ENCODE results near the gene ADGRG3.
"Not testable (repeated sequence)": the region's sequence is repeated elsewhere in the genome, so short reads cannot be mapped to it uniquely, and the experiment has no call there.

ADGRG3 gene

GRCh38 chr16:57722651-57723050 lies 54.5 kb downstream of the ADGRG3 start:
- no peak for DNase-seq

GRCh38 chr16:57723170-57723569 lies 55.1 kb downstream of the ADGRG3 start:
- DNase-seq: no peak

GRCh38 chr16:57724531-57724930 lies 56.4 kb downstream of the ADGRG3 start:
- DNase-seq: no peak

- DNase-seq: no peak
Observed at GRCh38 chr16:57725151-57725550, 57.0 kb downstream of the ADGRG3 start.

GRCh38 chr16:57725554-57725953 lies 57.4 kb downstream of the ADGRG3 start:
- no peak for DNase-seq

DNA sequence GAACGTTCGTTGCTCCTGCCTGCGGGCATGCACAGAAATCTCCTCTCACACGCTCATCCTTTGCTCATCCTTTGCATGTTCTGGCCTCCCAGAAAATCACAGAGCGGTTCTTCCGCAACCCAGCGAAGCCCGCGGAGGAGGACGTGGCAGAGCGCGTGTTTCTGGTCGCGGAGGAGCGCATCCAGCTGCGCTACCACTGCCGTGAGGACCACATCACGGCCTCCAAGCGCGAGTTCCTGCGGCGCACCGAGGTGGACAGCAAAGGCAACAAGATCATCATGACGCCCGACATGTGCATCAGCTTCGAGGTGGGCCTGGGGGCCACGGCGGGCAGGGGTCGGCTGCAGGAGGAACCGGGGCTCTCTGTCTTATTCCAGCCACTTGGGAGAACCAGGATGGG lies 57.9 kb downstream of the ADGRG3 start:
- DNase-seq: no peak

DNA sequence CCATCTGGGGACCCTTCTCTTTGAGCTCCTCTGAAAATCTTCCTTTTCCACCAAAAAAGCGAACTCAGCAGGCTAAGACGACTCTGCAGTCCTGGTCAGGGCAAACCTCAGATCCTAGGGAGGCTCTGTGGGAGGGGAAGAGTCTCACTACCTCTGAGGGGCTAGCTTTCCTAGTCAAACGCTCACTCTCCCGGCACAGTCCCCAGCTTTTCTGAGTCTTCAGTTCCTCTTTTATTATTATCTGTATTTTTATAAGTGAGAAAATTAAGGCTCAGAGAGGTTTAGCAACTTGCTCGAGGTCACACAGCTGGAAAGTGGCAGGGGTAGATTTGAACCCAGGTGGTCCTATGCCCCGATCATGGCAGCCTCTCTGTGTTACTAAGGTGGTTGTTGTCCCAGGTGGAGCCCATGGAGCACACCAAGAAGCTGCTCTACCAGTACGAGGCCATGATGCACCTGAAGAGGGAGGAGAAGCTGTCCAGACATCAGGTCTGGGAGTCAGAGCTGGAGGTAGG lies 58.4 kb downstream of the ADGRG3 start:
- no peak for DNase-seq

- DNase-seq: no peak
Observed at GRCh38 chr16:57727610-57728009, 59.5 kb downstream of the ADGRG3 start.

GRCh38 chr16:57728336-57729181 lies 60.5 kb downstream of the ADGRG3 start:
- DNase-seq: no peak

DNA sequence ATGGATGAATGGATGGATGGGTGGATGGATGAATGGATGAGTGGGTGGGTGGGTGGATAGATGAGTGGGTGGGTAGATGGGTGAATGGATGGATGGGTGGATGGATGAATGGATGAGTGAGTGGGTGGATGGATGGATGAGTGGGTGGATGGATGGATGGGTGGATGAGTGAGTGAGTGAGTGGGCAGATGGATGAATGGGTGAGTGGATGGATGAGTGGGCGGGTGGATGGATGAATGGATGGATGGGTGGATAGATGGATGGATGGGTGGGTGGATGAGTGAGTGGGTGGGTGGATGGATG lies 61.0 kb downstream of the ADGRG3 start:
- no peak for DNase-seq

DNA sequence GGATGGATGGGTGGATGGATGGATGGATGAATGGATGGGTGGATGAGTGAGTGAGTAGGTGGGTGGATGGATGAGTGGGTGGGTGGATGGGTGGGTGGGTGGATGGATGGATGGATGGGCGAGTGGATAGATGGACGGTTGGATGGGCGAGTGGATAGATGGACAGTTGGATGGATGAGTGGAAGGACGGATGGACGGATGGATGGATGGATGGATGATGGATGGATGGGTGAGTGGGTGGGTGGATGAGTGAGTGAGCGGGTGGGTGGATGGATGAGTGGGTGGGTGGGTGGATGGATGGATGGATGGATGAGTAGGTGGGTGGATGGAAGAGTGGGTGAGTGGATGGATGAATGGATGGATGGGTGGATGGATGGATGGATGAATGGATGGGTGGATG lies 61.7 kb downstream of the ADGRG3 start:
- not testable (repeated sequence) for DNase-seq

- no peak for DNase-seq
Observed at GRCh38 chr16:57730771-57731730, 62.9 kb downstream of the ADGRG3 start.

DNA sequence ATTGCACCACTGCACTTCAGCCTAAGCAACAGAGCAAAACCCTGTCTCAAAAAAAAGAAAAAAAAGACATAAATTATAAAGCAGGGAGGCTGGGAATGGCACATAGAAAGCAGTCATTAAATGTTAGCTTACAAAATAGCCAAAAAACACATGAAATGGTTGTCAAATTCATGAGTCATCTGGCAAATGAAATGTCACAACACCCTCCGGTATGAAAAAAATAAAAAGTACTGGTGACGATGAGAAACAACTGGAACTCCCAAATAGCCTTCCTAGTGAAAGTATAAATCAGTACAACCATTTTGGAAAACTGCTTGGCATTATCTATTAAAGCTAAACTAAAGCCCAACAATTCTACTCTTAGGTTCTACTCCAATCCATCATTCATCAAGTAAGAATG lies 63.9 kb downstream of the ADGRG3 start:
- no peak for DNase-seq

- no peak for DNase-seq
Observed at GRCh38 chr16:57732714-57733113, 64.6 kb downstream of the ADGRG3 start.

DNA sequence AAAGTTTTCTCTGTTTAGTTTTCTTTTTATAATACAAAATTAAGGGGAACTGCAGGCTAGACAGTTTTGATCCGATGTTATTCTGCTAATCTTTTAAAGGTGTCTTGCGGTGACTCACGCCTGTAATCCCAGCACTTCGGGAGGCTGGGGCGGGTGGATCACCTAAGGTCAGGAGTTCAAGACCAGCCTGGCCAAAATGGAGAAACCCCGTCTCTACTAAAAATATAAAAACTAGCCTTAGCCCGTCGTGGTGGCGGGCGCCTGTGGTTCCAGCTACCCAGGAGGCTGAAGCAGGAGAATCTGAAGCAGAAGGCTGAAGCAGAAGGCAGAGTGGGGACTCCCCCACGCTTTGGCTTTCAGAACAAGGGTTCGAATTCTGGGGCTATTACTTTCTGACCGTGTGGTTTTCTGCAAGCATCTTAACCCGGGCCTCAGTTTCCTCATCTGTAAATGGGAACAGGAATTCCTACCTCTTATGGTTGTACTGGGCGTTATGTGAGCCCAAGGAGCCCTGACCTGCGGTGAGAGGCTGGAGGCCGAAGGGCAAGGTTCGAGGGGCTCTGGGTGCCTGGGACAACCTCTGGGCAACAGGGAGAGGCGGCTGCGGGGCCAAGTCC lies 66.3 kb downstream of the ADGRG3 start:
- DNase-seq: no peak

GRCh38 chr16:57734925-57735754 lies 67.0 kb downstream of the ADGRG3 start:
- peak; percentile 99 for DNase-seq

DNA sequence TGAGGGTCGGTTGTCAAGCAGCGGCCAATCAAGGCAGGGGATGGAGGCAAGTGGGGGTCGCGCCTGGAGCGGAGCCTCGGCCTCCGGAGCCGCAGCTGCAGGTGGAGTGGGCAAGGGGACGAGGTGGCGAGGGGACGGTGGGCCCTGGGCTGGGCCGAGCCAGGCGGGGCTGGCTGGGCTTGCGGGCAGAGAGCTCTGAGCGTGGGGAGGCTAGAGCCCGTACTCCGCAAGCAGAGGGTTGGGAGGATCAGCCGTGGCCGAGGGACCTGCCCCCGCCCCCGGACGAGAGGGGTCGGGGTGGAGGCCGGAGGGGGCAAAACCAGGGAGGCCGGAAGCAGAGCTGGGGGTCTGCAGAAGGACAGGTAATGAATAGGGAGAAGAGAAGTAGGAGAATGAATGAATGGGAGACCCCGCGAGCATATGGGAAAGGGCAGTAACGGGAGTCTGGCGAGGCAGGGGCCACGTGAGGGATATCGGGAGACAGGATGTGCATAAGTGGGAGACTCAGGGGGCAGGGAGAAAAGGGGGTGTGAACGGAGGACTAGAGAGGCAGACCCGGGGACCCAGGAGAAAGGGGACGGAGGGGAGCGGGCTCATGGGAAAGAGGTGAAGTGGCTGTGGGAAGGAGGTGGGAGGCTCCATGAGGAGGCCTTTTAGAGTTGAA lies 67.8 kb downstream of the ADGRG3 start, which contains the start of gene KATNB1:
Gene KATNB1 (plus strand): TSS at position 16 of the 664 bp plus-strand sequence. CDS start 1,474 bp downstream, outside the sequence.
- no peak for DNase-seq

DNA sequence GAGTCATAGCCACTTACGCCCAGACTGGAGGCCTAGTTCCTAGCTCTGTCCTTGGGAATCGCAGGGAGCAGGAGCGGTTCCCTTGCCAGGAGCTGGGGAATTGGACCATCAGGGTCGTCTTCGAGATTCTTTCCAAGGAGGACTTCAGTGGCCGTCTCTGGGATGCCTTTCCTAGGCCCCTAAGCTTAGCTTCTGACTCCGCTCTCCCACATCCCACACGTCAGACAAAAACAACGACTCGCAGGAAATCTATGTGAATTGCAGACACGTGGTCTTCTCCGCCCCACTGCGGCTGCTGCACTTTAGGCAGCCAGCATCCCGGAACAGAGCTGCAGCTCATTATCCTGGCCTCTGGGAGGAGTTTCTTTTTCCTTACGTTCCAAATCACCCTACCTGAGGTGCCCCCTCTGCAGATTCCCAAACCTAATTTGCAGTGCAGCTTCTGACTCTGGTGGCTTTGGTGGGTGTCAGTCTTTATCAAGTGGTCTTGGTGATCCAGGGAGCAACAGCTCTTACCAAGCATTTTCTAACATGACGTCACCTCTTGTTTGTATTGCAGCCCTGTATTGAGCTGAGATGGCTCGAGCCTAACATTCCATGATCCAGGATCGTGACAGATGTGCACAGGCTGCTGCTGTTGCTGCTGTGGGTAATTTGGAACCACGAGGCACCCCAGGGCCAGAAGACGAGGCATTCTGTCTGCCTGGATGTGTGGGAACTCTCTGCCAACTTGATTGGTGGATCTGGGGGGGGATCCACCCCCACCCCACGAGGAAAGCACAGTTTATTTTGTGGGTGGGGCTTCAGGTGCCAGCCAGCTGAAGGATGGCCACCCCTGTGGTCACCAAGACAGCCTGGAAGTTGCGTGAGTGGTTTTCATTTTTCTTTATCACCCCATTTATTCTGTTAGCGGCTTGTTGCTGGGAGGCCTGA lies 68.6 kb downstream of the ADGRG3 start:
- peak; percentile 19 to 52 for DNase-seq

DNA sequence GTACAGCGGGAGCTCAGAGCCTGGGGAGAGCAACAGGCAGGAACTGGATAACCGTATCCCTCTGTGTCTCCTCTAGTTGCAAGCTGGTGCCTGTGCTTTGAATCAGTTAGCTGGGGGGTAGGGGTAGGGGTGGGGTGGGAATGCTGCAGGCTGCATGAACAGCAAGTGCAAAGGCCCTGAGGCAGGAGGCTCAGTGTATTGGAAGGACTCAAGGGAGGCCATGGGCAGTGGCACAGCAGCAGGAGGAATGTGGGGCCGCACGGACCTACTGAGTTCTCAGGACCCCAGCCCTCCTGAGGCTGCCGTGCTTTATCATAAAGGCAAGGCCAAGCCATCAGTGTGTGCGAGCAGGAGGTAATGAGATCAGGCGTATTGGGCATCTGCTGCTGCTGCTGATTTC lies 70.7 kb downstream of the ADGRG3 start:
- DNase-seq: no peak
